SK-N-SH (cell line): ENCODE data around the gene CRB1. TPM values are rescaled to one million over a fixed set of nuclear protein-coding genes. Genes with fewer than 3 reads are reported as not detected.
"Not testable (repeated sequence)": the region's sequence is repeated elsewhere in the genome, so short reads cannot be mapped to it uniquely, and the experiment has no call there.

ENCODE experiments used
- CTCF ChIA-PET: fragments of 300-600, 350-600 bp; formaldehyde crosslinking; extraction: SDS; loops from one replicate; lab custom pipeline; 2021; lab: Yijun Ruan, JAX
- POLR2A ChIA-PET: fragments of 350-600 bp; sonication (Branson Sonifier 250); formaldehyde crosslinking; extraction: SDS; loops from one replicate; lab custom pipeline; 2020; ENCODE audit warnings: antibody characterized with exemption, inconsistent platforms; lab: Yijun Ruan, JAX
- DNase-seq: peaks from one replicate; pipeline ENCODE4 v3.0.0; 2012
- H2AFZ ChIP-seq: fragments of 200-600 bp; sonication (generic); 2 replicates; pipeline ENCODE4 v1.8.1; 2016; ENCODE audit warnings: antibody characterized with exemption, mild to moderate bottlenecking, low read depth
- H3F3A ChIP-seq: fragments of 200-600 bp; sonication (generic); replicated peaks from 2 replicates; pipeline ENCODE3; 2016; ENCODE audit warnings: antibody characterized with exemption, mild to moderate bottlenecking; ENCODE audit not compliant: insufficient read depth
- H3K27ac ChIP-seq, 2 experiments: fragments of 200-500 bp in 1 of 2; fragments of 200-600 bp in 1 of 2; sonication (Bioruptor generic) in 1 of 2; sonication (generic), shearing (Covaris generic) in 1 of 2; 2 replicates each; pipeline versions ENCODE4 v1.5.1 to v1.6.1; 2014 to 2016; ENCODE audit warnings: low read depth in 2 of 2, inconsistent platforms in 1 of 2, low read length in 1 of 2, mild to moderate bottlenecking in 1 of 2, mixed read lengths in 1 of 2
- H3K27me3 ChIP-seq: fragments of 200-600 bp; sonication (generic), shearing (Covaris generic); 2 replicates; pipeline ENCODE4 v1.6.1; 2016; ENCODE audit warnings: mixed run types; ENCODE audit not compliant: insufficient read depth
- H3K36me3 ChIP-seq, 2 experiments: fragments of 200-500 bp in 1 of 2; fragments of 200-600 bp in 1 of 2; sonication (Bioruptor generic) in 1 of 2; sonication (generic) in 1 of 2; replicated peaks in 1 of 2; 2 replicates each; pipeline versions ENCODE3 to v1.5.1; 2014 to 2016; ENCODE audit warnings: low read length in 1 of 2, mild to moderate bottlenecking in 1 of 2; ENCODE audit not compliant: insufficient read depth in 2 of 2, control insufficient read depth in 1 of 2
- H3K4me1 ChIP-seq, 2 experiments: fragments of 200-500 bp in 1 of 2; fragments of 200-600 bp in 1 of 2; sonication (Bioruptor generic) in 1 of 2; sonication (generic), shearing (Covaris generic) in 1 of 2; 2 replicates each; pipeline versions ENCODE4 v1.5.1 to v1.6.1; 2014 to 2016; ENCODE audit warnings: low read depth in 1 of 2, low read length in 1 of 2, mixed run types in 1 of 2; ENCODE audit not compliant: insufficient read depth in 2 of 2, control insufficient read depth in 1 of 2
- H3K4me2 ChIP-seq: fragments of 200-600 bp; sonication (generic), shearing (Covaris generic); 2 replicates; pipeline ENCODE4 v1.6.1; 2017; ENCODE audit warnings: mixed run types
- H3K4me3 ChIP-seq, 2 experiments: fragments of 200-500 bp in 1 of 2; fragments of 200-600 bp in 1 of 2; sonication (Bioruptor generic) in 1 of 2; sonication (generic), shearing (Covaris generic) in 1 of 2; 2 replicates each; pipeline versions ENCODE4 v1.5.1 to v1.8.1; 2014 to 2016; ENCODE audit warnings: low read depth in 2 of 2, inconsistent platforms in 1 of 2, low read length in 1 of 2, mild to moderate bottlenecking in 1 of 2, mixed read lengths in 1 of 2, moderate library complexity in 1 of 2
- H3K79me2 ChIP-seq: fragments of 200-600 bp; sonication (generic); 2 replicates; pipeline ENCODE4 v1.8.1; 2017; ENCODE audit warnings: mild to moderate bottlenecking; ENCODE audit not compliant: insufficient read depth
- H3K9ac ChIP-seq: fragments of 200-600 bp; sonication (generic); 2 replicates; pipeline ENCODE4 v1.6.1; 2017; ENCODE audit warnings: mixed run types
- H3K9me2 ChIP-seq: fragments of 200-600 bp; sonication (generic); 2 replicates; pipeline ENCODE4 v1.6.1; 2017; ENCODE audit warnings: mixed run types
- H3K9me3 ChIP-seq: fragments of 200-600 bp; sonication (generic); 2 replicates; pipeline ENCODE4 v1.6.1; 2017; ENCODE audit warnings: mixed run types, mild to moderate bottlenecking, moderate library complexity
- H4K20me1 ChIP-seq: fragments of 200-600 bp; sonication (generic); 2 replicates; pipeline ENCODE4 v1.6.1; 2017; ENCODE audit warnings: mild to moderate bottlenecking, mixed run types; ENCODE audit not compliant: insufficient read depth
- CHD2 ChIP-seq: fragments of 150-350 bp; IDR thresholded peaks from 2 replicates; pipeline ENCODE4 v1.6.1; 2018; ENCODE audit warnings: low read length; ENCODE audit not compliant: partially characterized antibody
- CTCF ChIP-seq: fragments of 200-600 bp; sonication (generic); IDR thresholded peaks from 2 replicates; pipeline ENCODE4 v1.6.1; 2017; ENCODE audit warnings: antibody characterized with exemption, mild to moderate bottlenecking, moderate library complexity
- MAX ChIP-seq: IDR thresholded peaks from 2 replicates; pipeline ENCODE4 v1.4.0; 2012; ENCODE audit warnings: low read depth
- MEF2A ChIP-seq: IDR thresholded peaks from 2 replicates; pipeline ENCODE4 v1.4.0; 2012; ENCODE audit warnings: low read depth, borderline replicate concordance
- MXI1 ChIP-seq: IDR thresholded peaks from 2 replicates; pipeline ENCODE4 v1.6.1; 2012; ENCODE audit warnings: mild to moderate bottlenecking, low read depth, low read length, improper control_type of control experiment
- NFIC ChIP-seq: IDR thresholded peaks from 2 replicates; pipeline ENCODE4 v1.4.0; 2012; ENCODE audit warnings: borderline replicate concordance
- PBX3 ChIP-seq: IDR thresholded peaks from 2 replicates; pipeline ENCODE4; 2012
- POLR2AphosphoS5 ChIP-seq: IDR thresholded peaks from 2 replicates; pipeline ENCODE4 v1.6.1; 2012; ENCODE audit warnings: low read depth, low read length
- RAD21 ChIP-seq: IDR thresholded peaks from 2 replicates; pipeline ENCODE4 v1.6.1; 2012; ENCODE audit warnings: mild to moderate bottlenecking, low read length
- RCOR1 ChIP-seq: fragments of 150-350 bp; IDR thresholded peaks from 2 replicates; pipeline ENCODE4 v1.6.1; 2017; ENCODE audit warnings: antibody characterized with exemption, low read length
- REST ChIP-seq: IDR thresholded peaks from 2 replicates; pipeline ENCODE4 v1.6.1; 2012; ENCODE audit warnings: mild to moderate bottlenecking, low read depth, low read length, moderate library complexity
- SMC3 ChIP-seq: IDR thresholded peaks from 2 replicates; pipeline ENCODE4 v1.6.1; 2012; ENCODE audit warnings: low read depth, low read length, improper control_type of control experiment
- TCF12 ChIP-seq: IDR thresholded peaks from 2 replicates; pipeline ENCODE4 v1.4.0; 2012
- USF1 ChIP-seq: IDR thresholded peaks from 2 replicates; pipeline ENCODE4 v1.4.0; 2012; ENCODE audit warnings: low read depth, borderline replicate concordance
- USF2 ChIP-seq: fragments of 150-350 bp; IDR thresholded peaks from 2 replicates; pipeline ENCODE4 v1.6.1; 2017; ENCODE audit warnings: antibody characterized with exemption, low read length, low read depth, borderline replicate concordance
- ZBTB33 ChIP-seq: IDR thresholded peaks from 2 replicates; pipeline ENCODE4 v1.4.0; 2012; ENCODE audit warnings: low read depth, borderline replicate concordance
- WGBS: methylation state at CpG from one replicate; pipeline ENCODE4 v1.1.6; 2017; ENCODE audit warnings: low lambda C conversion rate; 5-methylcytosine and 5-hydroxymethylcytosine counted together
- polyA plus RNA-seq, 3 experiments: library from polyadenylated mRNA; depleted of rRNA; stranded (reverse); fragments of >200 nt; gene quantifications; 2 replicates each; pipeline ENCODE4 v1.2.3, GENCODE V29; 2012

The CRB1 gene
- polyA plus RNA-seq, 1 of the 3 experiments (the other 2 are of a cell fraction): 0.13 TPM

GRCh38 chr1:197405614-197406013 lies 137.6 kb downstream of the CRB1 start:
- H3K4me1 ChIP-seq, H2AFZ ChIP-seq, CTCF ChIA-PET, H3K4me3 ChIP-seq, H3K9me3 ChIP-seq, POLR2A ChIA-PET, H3K9me2 ChIP-seq, H3K27ac ChIP-seq, H3K9ac ChIP-seq, H3K27me3 ChIP-seq, H3K79me2 ChIP-seq, H3F3A ChIP-seq, H4K20me1 ChIP-seq, H3K36me3 ChIP-seq, DNase-seq, H3K4me2 ChIP-seq: not testable (repeated sequence)
- WGBS: 82% methylated on average over 17 of the region's 28 CpGs

- Histone ChIP-seq H3K79me2 (no peaks in the 10 kb centered on the region), H3K9ac (no peak overlapping the region), H4K20me1 (no peaks in the 10 kb centered on the region), H3F3A (no peaks in the 10 kb centered on the region), H3K9me2 (no peaks in the 10 kb centered on the region), H3K27ac (no peak overlapping the region), H3K36me3 (no peaks in the 10 kb centered on the region), H3K9me3 (no peaks in the 10 kb centered on the region), H3K27me3 (no peaks in the 10 kb centered on the region), H3K4me2 (no peak overlapping the region), H2AFZ (no peak overlapping the region), H3K4me1 (no peaks in the 10 kb centered on the region), H3K4me3 (no peak overlapping the region)
- ChIA-PET POLR2A (no interaction called here), CTCF (interaction anchor here (1.7 kb wide), 1 partner anchor 13 kb away, joined by 8 read pairs; no protein-coding TSS in a partner anchor)
- no peak for DNase-seq
- whole genome bisulfite sequencing: 32% methylated on average over 2 of the region's 2 CpGs
- TF ChIP-seq RCOR1 (no peak), PBX3 (no peak), CTCF (no peak), CHD2 (no peak), ZBTB33 (no peak), USF2 (no peak), NFIC (no peak), MEF2A (no peak), REST (no peak), MXI1 (no peak), MAX (no peak), POLR2AphosphoS5 (no peak), USF1 (no peak), TCF12 (no peak), SMC3 (no peak), RAD21 (no peak)
These were observed 145.5 kb downstream of the CRB1 start for GRCh38 chr1:197413564-197413963.
